Measurements from ENCODE around the gene KCNK1.

Gene KCNK1

GRCh38 chr1:233584376-233584775, 29.5 kb upstream of the KCNK1 start:
- Histone ChIP-seq H2AFZ (ENCODE audit: low read length) (no peak overlapping the region), H3K9ac (ENCODE audit: low read length) (no peak overlapping the region), H4K20me1 (ENCODE audit: insufficient read depth, low read length) (no peaks in the 10 kb centered on the region), H3K36me3 (replicated peaks; ENCODE audit: insufficient read depth, low read length) (no peaks in the 10 kb centered on the region), H3K9me2 (replicated peaks; ENCODE audit: insufficient read depth, low read length) (no peaks in the 10 kb centered on the region), H3K79me2 (ENCODE audit: low read length) (no peaks in the 10 kb centered on the region), H3K4me3 (ENCODE audit: low read length) (no peak overlapping the region), H3K4me2 (ENCODE audit: low read depth, low read length) (no peak overlapping the region), H3K27me3 (replicated peaks; ENCODE audit: insufficient read depth, low read length) (no peaks in the 10 kb centered on the region), H3K4me1 (ENCODE audit: low read length) (no peaks in the 10 kb centered on the region), H3K9me3 (replicated peaks; ENCODE audit: insufficient read depth, low read length) (no peaks in the 10 kb centered on the region), H3K27ac (ENCODE audit: low read length) (no peak overlapping the region), H3F3A (ENCODE audit: insufficient read depth, low read length) (no peaks in the 10 kb centered on the region)
- no peak for TF ChIP-seq CTCF (IDR thresholded peaks at IDR 0.05; ENCODE audit: low read length)
- no peak for TF ChIP-seq EZH2 (optimal IDR thresholded peaks at IDR 0.05; ENCODE audit: low read depth, low read length)
- no peak for TF ChIP-seq EZH2phosphoT487 (IDR thresholded peaks at IDR 0.05; ENCODE audit: low read length)
- no peak for DNase-seq

DNA sequence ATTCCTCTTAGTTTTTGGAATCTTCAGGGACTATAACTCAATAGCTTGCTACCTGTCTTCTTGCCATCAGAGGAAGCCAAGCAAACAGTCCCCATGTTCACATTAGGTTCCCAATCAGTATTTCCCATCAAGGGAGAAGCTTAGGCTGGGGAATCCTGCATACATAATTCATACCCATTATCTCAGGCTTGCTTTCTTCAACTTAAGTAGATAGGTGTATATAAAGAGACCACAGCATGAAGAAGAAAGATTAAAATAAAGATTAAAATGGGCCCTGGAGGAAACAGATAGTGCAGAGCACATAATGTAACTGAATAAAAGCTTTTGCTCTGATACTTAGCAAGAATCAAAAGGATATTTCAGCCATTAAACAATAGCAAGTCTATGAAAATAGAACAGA, 29.0 kb upstream of the KCNK1 start:
- Histone ChIP-seq H3K36me3 (replicated peaks; ENCODE audit: insufficient read depth, low read length) (no peaks in the 10 kb centered on the region), H3K9me3 (replicated peaks; ENCODE audit: insufficient read depth, low read length) (no peaks in the 10 kb centered on the region), H3F3A (ENCODE audit: insufficient read depth, low read length) (no peaks in the 10 kb centered on the region), H3K9me2 (replicated peaks; ENCODE audit: insufficient read depth, low read length) (no peaks in the 10 kb centered on the region), H3K4me3 (ENCODE audit: low read length) (no peak overlapping the region), H3K9ac (ENCODE audit: low read length) (no peak overlapping the region), H3K4me2 (ENCODE audit: low read depth, low read length) (no peak overlapping the region), H3K27me3 (replicated peaks; ENCODE audit: insufficient read depth, low read length) (no peaks in the 10 kb centered on the region), H3K27ac (ENCODE audit: low read length) (no peak overlapping the region), H3K4me1 (ENCODE audit: low read length) (no peaks in the 10 kb centered on the region), H4K20me1 (ENCODE audit: insufficient read depth, low read length) (no peaks in the 10 kb centered on the region), H3K79me2 (ENCODE audit: low read length) (no peaks in the 10 kb centered on the region), H2AFZ (ENCODE audit: low read length) (no peak overlapping the region)
- DNase-seq = no peak
- TF ChIP-seq EZH2phosphoT487 (IDR thresholded peaks at IDR 0.05; ENCODE audit: low read length) (no peak), CTCF (IDR thresholded peaks at IDR 0.05; ENCODE audit: low read length) (no peak), EZH2 (optimal IDR thresholded peaks at IDR 0.05; ENCODE audit: low read depth, low read length) (no peak)

DNA sequence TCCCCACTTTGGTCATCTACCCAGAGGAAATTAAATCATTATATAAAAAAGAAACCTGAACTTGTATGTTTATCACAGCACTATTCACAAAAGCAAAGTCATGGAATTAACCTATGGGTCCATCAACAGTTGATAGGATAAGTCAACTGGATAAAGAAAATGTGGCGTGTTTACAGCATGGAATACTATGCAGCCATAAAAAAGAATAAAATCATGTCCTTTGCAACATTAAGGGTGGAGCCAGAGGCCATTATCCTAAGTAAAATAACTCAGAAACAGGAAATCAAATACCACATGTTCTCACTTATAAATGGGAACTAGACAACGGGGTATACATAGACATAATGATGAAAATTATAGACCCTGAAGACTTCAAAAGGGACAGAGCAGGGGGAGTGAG, 27.6 kb upstream of the KCNK1 start:
- no peaks in the 10 kb centered on the region for H3K36me3 ChIP-seq (replicated peaks; ENCODE audit: insufficient read depth, low read length)
- no peak overlapping the region for H3K4me2 ChIP-seq (ENCODE audit: low read depth, low read length)
- DNase-seq = no peak
- H4K20me1 ChIP-seq (ENCODE audit: insufficient read depth, low read length) = no peaks in the 10 kb centered on the region
- no peaks in the 10 kb centered on the region for H3K27me3 ChIP-seq (replicated peaks; ENCODE audit: insufficient read depth, low read length)
- no peaks in the 10 kb centered on the region for H3K9me2 ChIP-seq (replicated peaks; ENCODE audit: insufficient read depth, low read length)
- H3F3A ChIP-seq (ENCODE audit: insufficient read depth, low read length) = no peaks in the 10 kb centered on the region
- no peak overlapping the region for H3K9ac ChIP-seq (ENCODE audit: low read length)
- no peaks in the 10 kb centered on the region for H3K4me1 ChIP-seq (ENCODE audit: low read length)
- H3K4me3 ChIP-seq (ENCODE audit: low read length) = no peak overlapping the region
- H3K9me3 ChIP-seq (replicated peaks; ENCODE audit: insufficient read depth, low read length) = no peaks in the 10 kb centered on the region
- H3K79me2 ChIP-seq (ENCODE audit: low read length) = no peaks in the 10 kb centered on the region
- no peak overlapping the region for H2AFZ ChIP-seq (ENCODE audit: low read length)
- no peak overlapping the region for H3K27ac ChIP-seq (ENCODE audit: low read length)
- TF ChIP-seq EZH2phosphoT487 (IDR thresholded peaks at IDR 0.05; ENCODE audit: low read length) (no peak), CTCF (IDR thresholded peaks at IDR 0.05; ENCODE audit: low read length) (no peak), EZH2 (optimal IDR thresholded peaks at IDR 0.05; ENCODE audit: low read depth, low read length) (no peak)

Data from MM.1S (cell line).